Limb (tissue), 2 donors: ENCODE results near the gene GTF3A.
A peak's percentile ranks its signal among the peaks of the same experiment; 100 is the strongest.
"Not testable (repeated sequence)": the region's sequence is repeated elsewhere in the genome, so short reads cannot be mapped to it uniquely, and the experiment has no call there.

Experiments
- DNase-seq, 2 donors: peaks; one replicate each; pipeline ENCODE4 v3.0.0-alpha.2; 2016; ENCODE audit errors: extremely low spot score in 2 of 2

Gene GTF3A

DNA sequence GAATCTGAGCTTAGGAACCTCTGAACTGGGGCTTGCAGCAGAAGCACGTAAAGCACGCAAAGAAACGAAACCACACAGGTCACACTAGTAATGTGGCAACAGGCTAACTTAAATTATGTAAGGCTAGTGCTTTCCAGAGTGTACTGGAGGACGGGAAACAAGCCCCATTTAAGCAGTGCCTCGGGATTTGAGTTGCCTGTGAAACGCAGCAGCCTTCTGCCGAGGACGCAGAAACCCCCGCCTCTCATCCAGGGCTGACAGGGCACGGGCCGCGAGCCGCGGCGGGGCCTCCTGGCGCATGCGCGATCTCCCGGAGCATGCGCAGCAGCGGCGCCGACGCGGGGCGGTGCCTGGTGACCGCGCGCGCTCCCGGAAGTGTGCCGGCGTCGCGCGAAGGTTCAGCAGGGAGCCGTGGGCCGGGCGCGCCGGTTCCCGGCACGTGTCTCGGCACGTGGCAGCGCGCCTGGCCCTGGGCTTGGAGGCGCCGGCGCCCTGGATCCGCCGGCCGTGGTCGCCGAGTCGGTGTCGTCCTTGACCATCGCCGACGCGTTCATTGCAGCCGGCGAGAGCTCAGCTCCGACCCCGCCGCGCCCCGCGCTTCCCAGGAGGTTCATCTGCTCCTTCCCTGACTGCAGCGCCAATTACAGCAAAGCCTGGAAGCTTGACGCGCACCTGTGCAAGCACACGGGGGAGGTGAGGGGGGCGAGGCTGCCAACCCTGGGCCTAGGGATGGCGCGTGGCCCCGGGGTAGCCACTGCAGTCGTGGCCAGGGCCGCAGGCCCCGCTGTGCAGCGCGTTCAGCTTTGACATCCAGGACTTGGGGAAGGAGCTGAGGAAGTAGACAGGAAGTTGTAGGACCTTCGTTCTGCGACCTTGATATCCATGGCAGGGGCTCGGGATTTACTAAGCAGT lies at the start of gene GTF3A:
TSS of gene GTF3A (plus strand) at position 374 of the 912 bp plus-strand sequence.
- DNase-seq: peak; percentile 91 to 93

DNA sequence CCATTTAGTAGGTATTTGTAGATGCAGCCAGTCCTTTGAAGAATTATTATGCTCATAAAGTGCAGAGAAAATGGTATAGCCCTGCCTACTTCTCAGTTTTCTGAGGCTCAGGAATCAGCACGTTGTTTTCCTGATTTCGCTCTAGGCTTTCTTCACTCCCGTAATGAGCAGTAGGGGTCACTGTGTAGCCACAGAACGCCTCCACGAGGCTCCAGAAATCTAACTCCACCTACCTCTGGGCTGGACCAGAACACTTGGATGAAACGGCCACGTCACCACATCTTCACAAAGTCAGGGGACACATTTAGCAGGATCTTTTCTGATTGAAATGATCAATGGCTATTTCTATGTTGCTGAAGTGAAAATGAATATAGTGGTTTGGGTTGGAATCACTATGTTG lies 49.8 kb upstream of the GTF3A start:
- peak; percentile 66 to 78 for DNase-seq

DNA sequence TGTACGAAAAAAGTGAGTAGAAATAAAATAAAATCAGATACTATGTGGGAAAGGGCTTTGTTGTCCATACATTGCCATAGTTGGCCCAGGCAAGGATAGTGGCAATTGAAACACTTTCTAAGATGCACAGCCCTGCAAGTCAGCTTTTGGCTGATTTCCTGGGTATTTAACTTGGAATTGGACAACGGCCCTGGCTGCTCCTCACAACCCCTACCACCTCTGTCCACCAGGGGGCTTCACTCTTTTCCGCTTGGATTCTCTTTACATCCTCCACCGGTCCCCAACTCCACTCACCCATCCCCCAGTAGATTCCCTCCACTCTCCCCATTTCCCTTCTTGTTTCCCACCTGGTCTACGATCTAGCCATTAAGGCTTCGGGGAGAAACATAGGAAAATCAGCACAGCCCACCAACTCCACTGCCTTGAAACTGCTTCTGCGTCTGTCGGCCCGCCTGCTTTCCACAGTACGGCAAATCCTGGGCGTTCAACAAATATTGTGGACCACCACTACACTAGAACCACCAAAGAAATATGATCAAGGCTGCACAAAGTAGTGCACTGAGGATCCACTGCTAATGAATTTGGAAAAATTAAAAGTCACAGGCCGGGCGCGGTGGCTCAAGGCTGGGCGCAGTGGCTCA lies 48.6 kb upstream of the GTF3A start:
- peak; percentile 81 for DNase-seq

DNA sequence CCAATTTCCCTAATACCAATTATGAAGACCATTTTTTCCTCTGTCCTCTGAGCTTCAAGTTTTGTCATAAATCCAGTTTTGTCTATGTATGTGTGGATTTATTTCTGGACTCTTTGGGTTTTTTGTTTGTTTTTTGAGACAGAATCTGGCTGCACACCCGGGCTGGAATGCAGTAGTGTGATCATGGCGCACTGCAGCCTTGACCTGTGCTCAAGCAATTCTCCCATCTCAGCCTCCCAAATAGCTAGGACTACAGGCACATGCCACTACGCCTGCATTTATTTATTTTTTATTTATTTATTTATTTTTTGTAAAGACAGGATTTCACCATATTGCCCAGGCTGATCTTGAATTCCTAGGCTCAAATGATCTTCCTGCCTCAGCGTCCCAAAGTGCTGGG lies 45.3 kb upstream of the GTF3A start:
- DNase-seq: no peak

DNA sequence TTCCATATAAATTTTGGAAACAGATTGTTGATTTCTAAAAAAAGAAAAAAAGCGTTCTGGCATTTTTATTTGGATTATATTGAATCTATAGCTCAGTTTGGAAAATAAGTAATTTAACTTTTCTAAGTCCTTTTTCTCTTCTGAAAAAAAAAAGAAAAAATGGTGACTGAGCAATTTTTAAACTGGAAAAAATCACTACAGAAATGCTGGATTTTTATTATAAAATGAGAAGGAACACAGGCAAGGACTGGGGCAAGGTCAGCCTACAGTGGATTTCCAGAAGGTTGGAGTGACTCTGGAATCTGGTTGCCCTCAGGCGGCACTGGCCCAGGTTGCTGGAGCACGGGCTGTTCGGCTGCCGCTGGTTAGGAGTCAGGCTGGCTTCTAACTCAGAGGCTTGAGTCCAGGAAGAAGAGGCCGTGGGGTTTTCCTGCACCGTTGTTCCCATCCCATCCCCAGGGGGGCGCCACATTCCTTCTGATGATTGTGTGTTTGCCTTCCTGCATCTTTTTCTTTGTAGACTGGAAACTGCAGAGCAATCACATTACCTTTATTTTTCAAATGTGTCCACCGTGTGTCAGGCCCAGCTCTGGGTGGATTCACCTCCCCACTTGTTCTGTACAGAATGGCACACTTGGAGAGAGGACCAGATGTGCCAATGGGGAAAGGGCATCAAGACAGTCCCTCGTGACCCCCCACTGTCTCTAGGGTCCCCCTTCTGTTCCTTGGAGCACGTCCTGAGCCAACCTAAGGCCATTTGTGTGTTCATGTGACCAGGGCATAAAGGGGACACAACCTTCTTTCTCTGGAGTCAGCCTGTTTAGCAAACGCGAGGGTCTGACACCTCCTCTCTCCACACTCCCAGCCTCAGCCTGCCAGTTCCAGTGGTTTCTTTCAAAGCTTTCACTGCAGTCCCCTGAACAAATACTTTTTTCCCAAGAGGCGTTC lies 44.5 kb upstream of the GTF3A start:
- peak; percentile 32 to 81 for DNase-seq

DNA sequence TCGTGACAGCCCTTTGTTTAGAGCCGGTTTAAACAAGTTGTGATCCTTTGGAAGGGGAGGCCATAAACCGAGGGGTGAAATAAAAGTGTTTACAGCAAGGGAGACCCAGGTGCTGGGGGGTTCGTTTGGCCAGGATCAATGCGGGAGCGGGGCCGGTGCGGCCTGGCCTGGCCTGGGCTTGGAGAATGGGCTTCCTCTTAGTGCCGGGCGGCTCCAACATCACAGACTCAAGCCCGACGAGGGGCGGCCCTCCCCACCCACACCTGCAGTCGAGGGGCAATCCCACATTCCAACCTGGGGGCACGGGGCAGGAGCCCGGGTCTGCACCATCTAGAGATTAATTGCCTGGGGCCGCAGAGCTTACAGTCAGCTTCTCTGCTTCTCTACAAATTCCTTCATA lies 42.8 kb upstream of the GTF3A start:
- no peak for DNase-seq

DNA sequence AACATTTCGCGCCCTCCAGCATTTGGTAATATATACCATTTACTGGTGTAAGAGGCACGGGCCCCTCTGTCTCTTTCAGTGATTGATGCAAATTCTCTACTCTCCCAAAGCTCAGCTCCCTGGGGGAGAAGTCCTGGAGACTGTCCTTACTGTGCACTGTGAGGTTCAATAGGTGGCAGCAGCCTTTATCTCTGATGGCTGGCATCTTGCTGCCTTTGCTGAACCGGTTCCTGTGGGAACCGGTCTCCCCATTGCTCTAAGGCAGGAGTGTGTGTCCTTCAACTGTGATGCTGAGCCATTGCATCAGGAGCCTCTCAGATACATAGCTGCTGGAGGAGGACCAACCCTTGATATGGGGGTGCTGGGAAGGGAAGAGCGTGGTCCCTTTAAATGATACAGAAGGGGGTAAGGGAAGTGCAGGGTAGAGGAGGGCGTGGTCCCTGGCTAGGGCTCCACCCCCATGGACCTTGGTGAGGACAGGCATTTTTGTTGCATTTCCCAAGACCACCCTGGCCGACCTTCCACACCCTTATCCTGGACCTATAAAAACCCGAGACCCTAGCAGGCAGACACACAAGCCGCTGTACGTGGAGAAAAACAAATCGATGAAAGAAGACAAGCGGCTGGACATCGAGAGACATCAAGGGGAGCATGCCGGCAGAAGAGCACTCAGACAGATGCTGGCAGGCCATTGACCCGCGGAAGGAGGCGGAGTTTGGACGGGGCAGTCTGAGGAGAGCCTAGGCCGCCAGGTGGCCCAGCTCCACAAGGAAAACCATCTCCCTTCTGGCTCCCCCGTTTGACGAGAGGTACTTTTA lies 41.1 kb upstream of the GTF3A start:
- no peak for DNase-seq

DNA sequence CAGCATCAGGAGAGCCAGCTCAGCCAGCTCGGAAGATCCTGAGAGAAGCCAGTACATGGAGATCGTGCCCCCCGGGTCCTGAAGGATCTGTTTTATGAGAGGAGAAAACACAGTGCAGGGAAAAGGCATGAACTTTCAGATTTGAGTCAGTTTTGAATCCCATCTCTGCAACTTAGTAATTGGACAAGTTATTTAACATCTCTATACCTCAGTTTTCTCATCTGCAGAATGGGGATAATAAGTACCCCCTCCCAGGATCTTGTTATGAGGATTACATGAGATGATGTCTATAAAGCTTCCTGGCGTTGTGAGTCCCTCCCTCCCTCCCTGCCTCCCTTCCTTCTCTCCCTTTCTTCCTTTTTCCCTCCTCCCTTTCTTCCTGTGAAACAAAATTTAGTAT lies 40.1 kb upstream of the GTF3A start:
- DNase-seq: no peak

DNA sequence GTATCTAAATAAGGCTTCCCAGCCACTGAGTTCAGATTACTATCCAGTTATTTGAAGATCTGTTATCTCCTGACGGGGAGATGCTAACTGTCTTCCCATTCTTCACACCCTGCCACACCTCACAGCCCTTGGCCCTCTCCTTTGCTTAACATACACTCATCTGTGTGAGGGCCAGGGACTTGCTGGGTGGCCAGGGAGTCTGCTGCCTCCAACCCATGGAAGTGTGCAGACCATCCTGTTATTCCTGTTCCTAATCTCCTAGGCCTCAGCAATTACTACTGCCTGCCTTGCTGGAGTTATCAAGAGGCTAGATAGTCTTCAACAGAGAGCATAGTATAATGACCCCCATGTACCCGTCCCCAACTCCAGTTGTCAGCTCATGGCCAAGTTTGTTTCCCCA lies 36.2 kb upstream of the GTF3A start:
- DNase-seq: no peak

DNA sequence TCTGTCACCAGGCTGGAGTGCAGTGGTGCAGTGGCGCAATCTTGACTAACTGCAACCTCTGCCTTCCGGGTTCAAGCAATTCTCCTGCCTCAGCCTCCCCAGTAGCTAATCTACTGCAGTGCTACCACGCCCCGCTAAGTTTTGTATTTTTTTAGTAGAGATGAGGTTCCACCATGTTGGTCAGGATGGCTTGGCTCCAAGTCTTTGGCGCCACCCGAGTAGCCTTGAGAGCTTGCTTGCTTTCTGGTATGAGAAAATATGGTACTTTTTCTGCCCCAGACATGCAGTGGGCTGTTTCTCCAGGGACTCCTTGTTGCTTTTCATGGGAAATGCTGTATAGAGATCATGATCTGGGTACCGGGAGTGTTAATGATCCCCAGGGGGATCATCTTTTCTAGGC lies 34.5 kb upstream of the GTF3A start:
- no peak for DNase-seq

DNA sequence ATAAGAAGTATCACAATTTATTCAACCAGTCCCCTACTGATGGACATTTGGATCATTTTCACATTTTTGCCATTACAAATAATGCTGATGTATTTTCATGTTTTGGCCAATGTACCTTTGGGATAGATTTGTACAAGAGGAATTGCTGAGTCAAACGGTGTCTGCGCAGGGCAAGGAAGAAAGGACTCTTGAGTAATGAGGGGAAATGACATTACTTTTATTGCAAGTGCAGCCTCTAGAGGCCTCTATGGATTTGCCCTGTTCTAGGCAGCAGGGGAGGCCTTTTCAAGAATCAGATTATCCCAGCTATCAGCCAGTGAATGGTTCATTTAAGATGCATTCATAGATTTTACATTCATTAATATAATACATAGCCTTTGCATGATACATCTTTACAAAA lies 32.9 kb upstream of the GTF3A start:
- DNase-seq: no peak

DNA sequence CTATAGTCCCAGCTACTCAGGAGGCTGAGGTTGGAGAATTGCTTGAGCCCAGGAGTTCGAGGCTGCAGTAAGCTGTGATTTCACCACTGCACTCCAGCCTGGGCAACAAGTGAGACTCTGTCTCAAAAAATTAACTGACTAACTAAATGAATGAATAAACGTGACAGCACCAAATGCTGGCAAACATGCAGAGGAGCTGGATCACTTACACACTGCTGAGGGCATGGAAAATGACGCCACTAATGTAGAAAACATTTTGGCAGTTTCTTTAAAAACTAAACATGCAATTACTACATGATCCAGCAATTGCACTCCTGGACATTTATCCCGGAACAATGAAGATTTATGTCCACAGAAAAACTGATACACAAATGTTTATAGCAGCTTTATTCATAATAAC lies 31.3 kb upstream of the GTF3A start:
- no peak for DNase-seq

DNA sequence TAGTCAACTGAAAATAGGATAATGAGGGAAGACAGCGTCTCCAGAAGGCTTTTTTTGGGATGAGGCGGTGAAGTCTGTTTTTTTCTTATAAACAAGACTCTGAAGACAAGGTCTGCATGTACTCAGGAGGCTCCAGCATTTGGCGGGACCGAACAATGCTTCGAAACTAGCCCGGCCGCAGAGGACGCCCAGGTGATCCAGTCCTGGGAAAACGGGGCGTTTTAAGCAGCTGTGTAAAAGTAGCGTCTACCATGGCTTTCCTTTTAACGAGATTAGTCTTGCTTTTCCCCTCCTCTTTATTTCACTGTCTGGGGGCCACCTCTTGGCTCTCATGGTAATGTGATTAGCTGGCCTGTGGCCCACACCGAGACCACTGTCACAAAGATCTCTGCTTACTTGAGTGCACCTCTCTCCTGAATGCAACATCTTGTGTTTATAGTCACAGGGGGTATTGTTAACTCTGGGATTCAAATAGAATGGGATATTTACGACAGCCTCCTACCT lies 29.4 kb upstream of the GTF3A start:
- DNase-seq: no peak

DNA sequence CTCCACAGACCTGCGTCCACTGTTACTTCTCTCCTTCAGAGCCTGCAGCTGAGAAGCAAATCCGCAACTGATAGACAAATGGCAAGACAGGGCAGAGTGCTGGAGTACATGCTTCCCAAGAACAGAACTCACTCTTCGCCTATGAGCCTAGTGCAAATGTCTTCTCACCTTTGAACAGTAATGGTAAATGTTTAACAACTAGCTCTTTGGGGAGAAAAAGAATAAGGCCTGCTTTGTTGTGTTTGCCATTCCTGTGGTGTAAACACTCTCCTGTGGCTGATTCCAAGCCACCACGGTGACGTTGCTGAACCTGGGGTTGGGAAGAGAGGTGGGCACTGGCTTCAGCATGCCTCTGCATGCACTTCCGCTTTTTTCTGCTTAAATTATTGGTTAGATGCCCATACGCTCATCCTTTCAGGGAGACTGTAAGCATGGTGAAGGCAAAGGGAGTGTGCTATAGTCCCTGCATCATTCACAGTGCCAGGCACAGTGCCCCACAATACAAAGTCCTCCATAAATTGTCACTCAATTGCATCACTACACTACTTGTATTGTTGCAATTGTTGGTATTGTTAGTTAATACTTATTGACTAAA lies 28.1 kb upstream of the GTF3A start:
- no peak for DNase-seq

DNA sequence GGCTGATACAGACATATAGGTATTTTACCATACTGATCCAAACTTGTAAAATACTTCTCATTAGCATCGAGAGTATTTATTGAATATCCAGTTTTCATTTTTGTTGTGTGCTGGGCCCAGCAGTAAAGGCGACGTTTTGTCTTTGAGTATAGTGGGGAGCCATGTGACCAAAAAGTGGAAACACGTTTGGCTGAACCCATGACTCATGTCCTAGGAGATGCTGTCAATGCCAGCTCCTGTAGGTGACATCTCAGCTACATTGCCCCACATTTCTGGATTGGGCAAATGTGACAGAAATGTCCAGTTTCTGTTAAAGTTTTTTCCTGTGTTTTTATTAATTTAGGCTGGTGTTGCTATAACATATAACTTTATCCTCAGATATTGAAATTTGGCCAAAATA lies 26.1 kb upstream of the GTF3A start:
- DNase-seq: no peak

DNA sequence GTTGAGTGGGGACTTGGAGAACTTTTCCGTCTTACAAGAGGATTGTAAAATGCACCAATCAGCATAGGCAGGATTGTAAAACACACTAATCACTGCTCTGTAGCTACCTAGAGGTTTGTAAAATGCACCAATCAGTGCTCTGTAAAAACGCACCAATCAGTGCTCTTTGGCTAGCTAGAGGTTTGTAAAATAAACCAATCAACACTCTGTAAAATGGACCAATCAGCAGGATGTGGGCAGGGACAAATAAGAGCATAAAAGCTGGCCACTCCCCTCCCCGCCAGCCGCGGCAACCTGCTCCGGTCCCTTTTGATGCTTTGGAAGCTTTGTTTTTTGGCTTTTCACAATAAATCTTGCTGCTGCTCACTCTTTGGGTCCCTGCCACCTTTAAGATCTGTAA lies 24.0 kb upstream of the GTF3A start:
- not testable (repeated sequence) for DNase-seq

DNA sequence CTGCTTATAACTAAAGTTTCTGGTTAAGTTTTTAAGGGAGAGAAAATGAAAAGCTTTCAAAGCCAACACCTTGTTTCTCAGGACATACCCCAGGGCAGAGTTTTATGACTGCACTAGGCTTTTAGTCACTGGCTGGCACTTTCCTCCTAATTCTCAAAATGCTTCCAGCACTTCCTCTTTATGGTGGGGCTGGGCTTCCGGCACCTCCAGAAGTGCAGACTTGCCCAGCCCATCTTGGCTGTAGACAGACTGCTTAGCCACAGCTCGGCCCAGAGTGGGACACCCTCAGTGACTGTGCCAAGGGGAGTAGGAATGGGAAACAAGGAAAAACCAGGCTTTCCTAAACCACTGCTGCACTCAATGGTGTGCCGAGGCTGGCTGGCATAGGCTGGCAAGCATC lies 23.2 kb upstream of the GTF3A start:
- no peak for DNase-seq

DNA sequence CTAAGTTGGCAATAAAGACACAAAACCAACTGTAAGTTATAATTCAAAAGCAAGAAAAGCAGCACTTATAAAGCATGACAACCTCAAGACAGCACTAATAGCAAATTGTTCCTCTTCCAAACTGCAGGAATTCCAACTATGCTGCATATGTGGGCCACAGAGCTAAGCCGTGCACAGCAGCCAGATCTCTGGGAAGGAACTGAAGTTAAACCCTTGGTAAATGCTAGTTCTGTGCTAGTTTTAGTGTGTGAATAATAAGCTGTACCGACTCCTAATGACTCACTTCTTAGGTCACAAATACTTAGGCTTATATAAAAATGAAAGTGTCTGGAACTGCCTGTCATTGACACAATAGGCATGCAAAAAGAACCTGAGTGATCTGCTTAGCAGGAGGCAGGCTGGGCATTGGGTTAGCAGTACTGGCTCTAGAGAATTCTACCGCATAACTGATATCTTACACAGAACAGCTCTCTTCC lies 21.2 kb upstream of the GTF3A start:
- peak in 1 of 2 donors; percentile 59 for DNase-seq

DNA sequence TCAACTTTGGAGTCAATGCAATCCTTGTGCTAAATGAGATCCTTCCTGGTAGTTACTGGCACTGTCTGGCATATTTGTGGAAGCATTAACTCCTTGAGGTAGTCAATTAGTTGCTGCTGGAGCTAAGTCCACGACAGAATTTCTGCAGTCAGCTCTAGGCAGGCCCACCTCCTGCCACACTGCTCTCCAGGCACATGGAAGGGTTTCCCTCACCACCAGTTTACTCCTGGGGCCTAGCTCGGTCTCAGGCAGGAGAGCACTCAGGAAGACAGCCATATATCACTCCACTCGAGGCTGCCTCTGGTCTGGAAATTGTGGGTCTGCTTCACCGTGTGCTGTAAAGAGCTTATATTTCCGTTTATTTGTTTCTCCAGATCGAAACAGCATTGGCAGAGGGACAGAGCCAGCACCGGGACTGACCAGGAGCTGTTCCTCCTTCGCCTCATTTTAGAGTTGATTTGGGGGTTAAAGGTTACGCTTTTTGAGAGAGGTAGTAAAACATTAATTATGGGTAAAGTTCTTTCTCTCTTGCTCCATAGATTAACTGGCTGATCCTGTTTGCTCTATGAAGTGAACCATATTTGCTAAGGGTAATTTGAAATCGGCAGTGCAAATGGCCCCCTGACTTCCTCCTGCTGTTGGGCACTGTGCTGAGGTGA lies 20.6 kb upstream of the GTF3A start:
- no peak for DNase-seq

DNA sequence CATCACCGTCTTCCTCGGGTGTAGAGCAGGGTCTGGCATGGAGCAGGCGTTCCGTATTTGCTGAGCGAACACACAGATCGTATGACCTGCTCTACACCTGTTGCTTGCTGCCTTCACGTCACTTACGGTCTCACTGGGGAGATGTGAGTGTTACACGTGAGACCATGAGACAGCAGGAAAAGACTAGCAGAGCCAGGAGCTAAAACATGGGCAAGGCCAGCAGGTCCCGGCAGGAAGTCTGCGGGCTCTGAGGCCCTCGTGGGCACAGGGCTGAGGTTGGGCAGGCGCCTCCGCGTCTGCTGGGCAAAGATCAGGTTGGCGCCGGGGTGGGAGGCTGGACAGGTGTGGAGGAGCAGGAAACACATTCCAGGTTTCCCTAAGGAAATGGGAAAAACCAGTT lies 19.7 kb upstream of the GTF3A start:
- DNase-seq: no peak
